BLaER1 (cell line): ENCODE measurements around the gene NDUFA8.

Experiments
- H3K27ac ChIP-seq: shearing (Covaris generic); formaldehyde crosslinking; 2 replicates; pipeline ENCODE4 v1.8.1; 2022
- H3K27me3 ChIP-seq: shearing (Covaris generic); formaldehyde crosslinking; 2 replicates; pipeline ENCODE4 v1.8.1; 2022
- H3K36me3 ChIP-seq: shearing (Covaris generic); formaldehyde crosslinking; 2 replicates; pipeline ENCODE4 v1.8.1; 2022
- H3K4me1 ChIP-seq: shearing (Covaris generic); formaldehyde crosslinking; 2 replicates; pipeline ENCODE4 v1.8.1; 2022
- H3K4me2 ChIP-seq: shearing (Covaris generic); formaldehyde crosslinking; 2 replicates; pipeline ENCODE4 v1.8.1; 2022
- H3K4me3 ChIP-seq: shearing (Covaris generic); formaldehyde crosslinking; 2 replicates; pipeline ENCODE4 v1.8.1; 2022
- H3K9ac ChIP-seq: shearing (Covaris generic); formaldehyde crosslinking; 2 replicates; pipeline ENCODE4 v1.8.1; 2022
- H3K9me3 ChIP-seq: shearing (Covaris generic); formaldehyde crosslinking; 2 replicates; pipeline ENCODE4 v1.8.1; 2022
- H4K20me1 ChIP-seq: shearing (Covaris generic); formaldehyde crosslinking; 2 replicates; pipeline ENCODE4 v1.8.1; 2022
- Cebpa-rat ChIP-seq: shearing (Covaris generic); IDR thresholded peaks from 2 replicates; pipeline ENCODE4 v1.8.1; 2022

NDUFA8 gene

DNA sequence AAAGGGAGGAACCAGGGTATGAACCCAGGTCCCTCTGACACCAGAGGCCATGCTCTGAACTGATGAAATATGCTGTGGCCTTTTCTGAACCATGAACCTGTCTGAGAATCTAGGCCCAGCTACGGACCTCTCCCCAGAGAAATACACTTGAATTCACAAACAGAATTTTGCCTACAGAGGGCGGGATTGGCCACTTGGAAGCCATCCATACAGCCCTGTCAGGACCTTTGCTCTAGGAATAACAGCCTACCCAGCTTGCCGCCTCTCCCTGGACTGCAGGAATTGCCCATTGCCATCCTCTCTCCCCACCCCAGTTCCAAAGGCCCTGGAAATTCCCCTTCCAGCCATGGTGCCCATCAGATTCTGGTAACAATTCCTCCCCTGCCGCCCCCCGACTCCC, 26.7 kb upstream of the NDUFA8 start:
- Histone ChIP-seq H3K9ac (no peak overlapping the region), H3K36me3 (no peaks in the 10 kb centered on the region), H4K20me1 (no peaks in the 10 kb centered on the region), H3K9me3 (no peaks in the 10 kb centered on the region), H3K27ac (no peak overlapping the region), H3K27me3 (no peaks in the 10 kb centered on the region), H3K4me1 (no peaks in the 10 kb centered on the region), H3K4me2 (no peak overlapping the region), H3K4me3 (no peak overlapping the region)
- no peak for TF ChIP-seq Cebpa-rat

GRCh38 chr9:122184551-122184950, 25.0 kb upstream of the NDUFA8 start:
- H3K36me3 ChIP-seq: no peaks in the 10 kb centered on the region
- H3K9ac ChIP-seq: no peak overlapping the region
- TF ChIP-seq Cebpa-rat: no peak
- peaks cover 5% of the 10 kb centered on the region for H3K4me1 ChIP-seq
- H3K27me3 ChIP-seq: no peaks in the 10 kb centered on the region
- no peaks in the 10 kb centered on the region for H3K9me3 ChIP-seq
- H3K4me2 ChIP-seq: no peak overlapping the region
- H4K20me1 ChIP-seq: no peaks in the 10 kb centered on the region
- H3K27ac ChIP-seq: no peak overlapping the region
- H3K4me3 ChIP-seq: no peak overlapping the region

DNA sequence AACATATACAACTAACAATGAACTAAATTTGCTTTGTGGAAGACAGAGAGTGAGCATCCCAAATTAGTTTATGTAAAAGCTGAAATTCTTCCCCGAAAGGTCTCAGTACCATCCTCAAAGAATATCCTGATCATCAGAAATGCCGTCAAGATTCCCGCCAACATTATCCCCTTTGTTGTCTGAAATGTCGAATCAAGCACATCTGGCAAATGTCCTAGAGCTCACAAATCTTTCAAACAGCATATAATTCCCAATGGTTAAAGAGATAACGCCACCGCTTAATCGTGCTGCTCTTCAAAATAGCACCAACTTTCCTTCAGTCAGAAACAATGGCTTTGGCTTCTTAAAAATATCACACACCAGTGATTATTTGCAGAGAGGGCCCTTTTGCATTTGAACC, 23.9 kb upstream of the NDUFA8 start:
- no peak overlapping the region for H3K27ac ChIP-seq
- H3K9ac ChIP-seq: no peak overlapping the region
- TF ChIP-seq Cebpa-rat: no peak
- H3K36me3 ChIP-seq: no peaks in the 10 kb centered on the region
- no peaks in the 10 kb centered on the region for H3K27me3 ChIP-seq
- H3K4me3 ChIP-seq: no peak overlapping the region
- no peaks in the 10 kb centered on the region for H3K9me3 ChIP-seq
- peaks cover 9% of the 10 kb centered on the region for H3K4me1 ChIP-seq
- no peak overlapping the region for H3K4me2 ChIP-seq
- H4K20me1 ChIP-seq: no peaks in the 10 kb centered on the region

GRCh38 chr9:122180633-122181032, 21.1 kb upstream of the NDUFA8 start:
- no peak for TF ChIP-seq Cebpa-rat
- H3K36me3 ChIP-seq: no peaks in the 10 kb centered on the region
- no peak overlapping the region for H3K4me2 ChIP-seq

GRCh38 chr9:122179690-122180074, 20.1 kb upstream of the NDUFA8 start:
- H3K4me3 ChIP-seq: no peak overlapping the region
- H3K4me1 ChIP-seq: peaks cover 9% of the 10 kb centered on the region
- no peaks in the 10 kb centered on the region for H3K9me3 ChIP-seq
- H3K9ac ChIP-seq: no peak overlapping the region
- H3K36me3 ChIP-seq: no peaks in the 10 kb centered on the region
- TF ChIP-seq Cebpa-rat: no peak
- peak overlapping the region; percentile 63 for H3K4me2 ChIP-seq
- no peaks in the 10 kb centered on the region for H4K20me1 ChIP-seq
- no peak overlapping the region; the same call in 1 of the 2 replicates for H3K27ac ChIP-seq
- H3K27me3 ChIP-seq: no peaks in the 10 kb centered on the region

More at GRCh38 chr9:122180633-122181032, 21.1 kb upstream of the NDUFA8 start:
- Histone ChIP-seq H3K27me3 (no peaks in the 10 kb centered on the region), H3K9me3 (no peaks in the 10 kb centered on the region), H3K4me3 (no peak overlapping the region), H3K9ac (no peak overlapping the region), H4K20me1 (no peaks in the 10 kb centered on the region), H3K4me1 (peaks cover 9% of the 10 kb centered on the region), H3K27ac (no peak overlapping the region)

DNA sequence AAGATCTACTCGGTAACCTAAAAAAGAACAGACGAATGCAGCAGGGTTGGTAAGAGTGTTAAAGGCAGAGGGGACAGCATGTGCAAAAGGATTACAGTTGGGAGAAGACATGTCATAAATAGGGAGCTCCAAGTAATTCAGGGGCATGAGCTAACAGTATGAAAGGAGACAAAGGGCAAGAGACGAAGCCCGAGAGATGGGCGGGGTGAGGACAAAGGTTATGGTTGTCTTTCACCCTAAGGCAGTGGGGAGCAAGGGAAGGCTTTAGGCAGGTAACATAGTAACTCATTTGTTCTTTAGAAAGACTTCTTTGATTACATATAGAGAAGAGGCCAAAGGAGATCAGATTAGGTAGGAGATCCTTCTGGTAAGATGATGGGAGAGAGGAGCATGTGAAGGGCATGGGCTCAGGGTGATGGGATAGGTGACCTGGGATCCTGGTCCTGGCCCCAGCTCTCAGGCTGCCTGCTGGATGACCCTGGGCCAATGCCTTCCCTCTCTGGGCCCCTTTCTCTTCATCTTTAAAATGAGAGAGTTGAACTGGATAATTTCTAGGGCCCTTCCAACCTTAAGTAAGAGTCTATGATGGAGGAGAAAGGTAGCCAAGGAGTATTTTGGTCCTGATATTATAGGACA, 19.6 kb upstream of the NDUFA8 start:
- H3K9ac ChIP-seq: no peak overlapping the region
- no peaks in the 10 kb centered on the region for H4K20me1 ChIP-seq
- H3K4me1 ChIP-seq: peaks cover 9% of the 10 kb centered on the region
- no peak overlapping the region for H3K27ac ChIP-seq
- TF ChIP-seq Cebpa-rat: no peak
- no peaks in the 10 kb centered on the region for H3K9me3 ChIP-seq
- H3K4me3 ChIP-seq: no peak overlapping the region
- no peaks in the 10 kb centered on the region for H3K27me3 ChIP-seq
- H3K4me2 ChIP-seq: peak overlapping the region; percentile 63
- no peaks in the 10 kb centered on the region for H3K36me3 ChIP-seq

DNA sequence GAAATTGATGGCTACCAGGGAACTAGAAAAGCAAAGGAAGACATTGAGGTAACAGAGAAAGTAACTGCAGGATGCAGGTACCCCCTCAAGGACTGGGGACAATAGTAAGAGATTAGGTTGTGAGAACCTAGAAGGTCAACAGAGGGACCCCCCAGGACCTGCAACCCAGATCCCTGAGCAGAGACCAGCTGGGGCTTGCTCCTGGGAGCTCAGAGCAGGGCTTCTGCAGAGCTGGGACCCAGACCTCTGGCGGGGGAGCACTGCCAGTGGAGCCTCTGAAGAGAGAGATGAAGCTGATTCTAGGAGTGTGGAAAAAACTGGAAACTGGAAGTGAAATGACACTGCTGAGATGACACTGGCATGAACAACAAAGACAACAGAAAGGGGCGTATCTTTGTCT, 17.3 kb upstream of the NDUFA8 start:
- Histone ChIP-seq H3K9me3 (no peaks in the 10 kb centered on the region), H3K36me3 (no peaks in the 10 kb centered on the region), H3K27me3 (no peaks in the 10 kb centered on the region), H3K4me3 (no peak overlapping the region), H3K27ac (no peak overlapping the region), H3K4me2 (no peak overlapping the region), H4K20me1 (no peaks in the 10 kb centered on the region), H3K4me1 (peaks cover 9% of the 10 kb centered on the region), H3K9ac (no peak overlapping the region)
- no peak for TF ChIP-seq Cebpa-rat

DNA sequence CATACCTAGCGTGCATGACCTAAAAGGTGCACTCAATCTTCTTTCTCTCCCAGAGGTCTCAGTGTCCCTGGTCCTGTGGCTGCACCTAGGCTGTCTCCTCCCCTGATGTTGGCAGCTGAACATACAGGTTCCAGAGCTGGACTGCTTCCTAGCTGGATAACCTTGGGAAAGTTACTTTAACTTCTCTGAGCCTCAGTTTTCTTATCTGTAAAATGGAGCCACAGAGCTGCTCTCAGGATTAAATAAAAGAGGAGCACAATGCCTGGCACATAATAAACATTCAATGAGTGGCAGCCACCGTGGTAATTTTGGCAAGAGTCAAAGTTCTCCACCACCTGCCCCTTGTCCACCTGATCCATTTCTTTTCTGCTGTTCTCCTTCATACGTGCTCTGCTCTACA, 14.1 kb upstream of the NDUFA8 start:
- no peak overlapping the region for H3K4me2 ChIP-seq
- no peaks in the 10 kb centered on the region for H4K20me1 ChIP-seq
- H3K4me3 ChIP-seq: no peak overlapping the region
- H3K27ac ChIP-seq: no peak overlapping the region
- no peaks in the 10 kb centered on the region for H3K36me3 ChIP-seq
- no peak overlapping the region for H3K9ac ChIP-seq
- no peak for TF ChIP-seq Cebpa-rat
- H3K9me3 ChIP-seq: no peaks in the 10 kb centered on the region
- H3K27me3 ChIP-seq: no peaks in the 10 kb centered on the region
- H3K4me1 ChIP-seq: no peaks in the 10 kb centered on the region

- Histone ChIP-seq H3K9ac (no peak overlapping the region), H3K4me2 (no peak overlapping the region), H3K27me3 (no peaks in the 10 kb centered on the region), H3K9me3 (no peaks in the 10 kb centered on the region), H3K27ac (no peak overlapping the region), H3K4me3 (no peak overlapping the region), H4K20me1 (no peaks in the 10 kb centered on the region), H3K4me1 (no peaks in the 10 kb centered on the region), H3K36me3 (no peaks in the 10 kb centered on the region)
- no peak for TF ChIP-seq Cebpa-rat
These were observed 12.6 kb upstream of the NDUFA8 start for GRCh38 chr9:122172131-122172530.

DNA sequence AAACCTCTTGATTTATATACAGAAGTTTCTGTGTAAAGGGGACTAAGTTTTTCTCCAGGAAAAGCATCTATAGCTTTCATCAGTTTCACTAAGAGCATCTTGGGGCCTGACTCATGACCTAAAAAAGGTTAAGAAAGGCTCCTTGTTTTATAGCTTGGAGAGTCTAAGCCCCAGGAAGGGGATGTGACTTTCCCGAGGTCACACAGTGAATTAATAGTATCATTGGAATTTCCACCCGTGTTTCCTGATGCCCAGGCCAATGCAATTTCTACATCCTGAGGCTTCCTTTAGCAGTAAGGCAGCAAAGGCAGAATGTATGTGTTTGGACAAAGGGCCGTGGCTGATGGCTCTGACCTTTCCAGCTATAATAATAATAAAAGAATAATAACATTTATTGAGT, 8.8 kb upstream of the NDUFA8 start:
- no peak overlapping the region for H3K4me2 ChIP-seq
- no peak overlapping the region for H3K27ac ChIP-seq
- H3K27me3 ChIP-seq: no peaks in the 10 kb centered on the region
- no peaks in the 10 kb centered on the region for H3K9me3 ChIP-seq
- TF ChIP-seq Cebpa-rat: no peak
- H3K4me3 ChIP-seq: no peak overlapping the region
- H3K9ac ChIP-seq: no peak overlapping the region
- no peaks in the 10 kb centered on the region for H3K36me3 ChIP-seq
- H3K4me1 ChIP-seq: no peaks in the 10 kb centered on the region
- no peaks in the 10 kb centered on the region for H4K20me1 ChIP-seq

DNA sequence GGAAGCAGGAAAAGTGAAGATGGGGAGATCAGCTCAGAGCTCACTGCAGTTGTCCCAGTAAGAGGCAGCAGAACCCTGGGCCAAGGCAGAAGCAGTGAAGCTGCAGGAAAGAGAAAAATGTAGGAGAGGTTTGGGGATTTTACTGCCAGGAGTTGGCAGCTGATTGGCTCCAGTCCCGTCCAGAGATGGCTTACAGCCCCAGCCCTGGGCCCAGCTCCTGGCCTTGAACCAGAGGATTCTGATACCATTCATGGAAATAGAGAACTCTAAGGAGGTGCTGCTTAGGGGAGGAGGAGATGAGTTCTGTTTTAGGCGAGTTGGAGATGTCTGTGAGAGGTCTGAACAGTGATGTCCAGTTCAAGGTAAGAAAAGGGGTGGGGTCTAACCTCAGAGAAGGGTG, 4.7 kb upstream of the NDUFA8 start:
- peaks cover 9% of the 10 kb centered on the region; the same call in 1 of the 2 replicates for H3K4me1 ChIP-seq
- no peaks in the 10 kb centered on the region for H3K27me3 ChIP-seq

More for the DNA sequence above, 4.7 kb upstream of the NDUFA8 start:
- Histone ChIP-seq H3K27ac (no peak overlapping the region), H3K4me2 (no peak overlapping the region), H3K9me3 (peaks cover 15% of the 10 kb centered on the region; the same call in 1 of the 2 replicates), H3K36me3 (no peaks in the 10 kb centered on the region), H4K20me1 (no peaks in the 10 kb centered on the region), H3K4me3 (no peak overlapping the region), H3K9ac (no peak overlapping the region)
- TF ChIP-seq Cebpa-rat: no peak
